Subcutaneous abdominal adipose tissue (tissue), 5 donors: ENCODE data around the gene TOMM7.
"Not testable (repeated sequence)": the region's sequence is repeated elsewhere in the genome, so short reads cannot be mapped to it uniquely, and the experiment has no call there.

Experiments
- H3K27ac ChIP-seq: one replicate; pipeline ENCODE4 v1.7.0; 2013; ENCODE audit warnings: low read depth, mild to moderate bottlenecking, inconsistent platforms, low read length, moderate library complexity
- H3K27me3 ChIP-seq, 5 donors: one replicate each; pipeline ENCODE4 v1.7.0; 2013; ENCODE audit warnings: low read length in 5 of 5, inconsistent platforms in 1 of 5; ENCODE audit not compliant: control insufficient read depth in 5 of 5, insufficient read depth in 4 of 5
- H3K36me3 ChIP-seq, 5 donors: one replicate each; pipeline ENCODE4 v1.7.0; 2013; ENCODE audit warnings: low read length in 5 of 5; ENCODE audit not compliant: control insufficient read depth in 5 of 5, insufficient read depth in 5 of 5
- H3K4me1 ChIP-seq, 5 donors: one replicate each; pipeline ENCODE4 v1.7.0; 2013; ENCODE audit warnings: low read length in 5 of 5, mild to moderate bottlenecking in 3 of 5, moderate library complexity in 1 of 5; ENCODE audit not compliant: control insufficient read depth in 5 of 5, insufficient read depth in 5 of 5
- H3K4me3 ChIP-seq, 5 donors: one replicate each; pipeline ENCODE4 v1.7.0; 2013; ENCODE audit warnings: low read length in 5 of 5, low read depth in 1 of 5
- H3K9ac ChIP-seq, 5 donors: one replicate each; pipeline ENCODE4 v1.7.0; 2013; ENCODE audit warnings: low read length in 5 of 5, mild to moderate bottlenecking in 4 of 5, moderate library complexity in 3 of 5
- H3K9me3 ChIP-seq, 5 donors: one replicate each; pipeline ENCODE4 v1.7.0; 2013; ENCODE audit warnings: low read length in 5 of 5; ENCODE audit not compliant: control insufficient read depth in 5 of 5
- donor health status: healthy.
- donor health status: healthy.
- donor health status: healthy.
- donor health status: healthy.
- donor health status: healthy.

Gene TOMM7

DNA sequence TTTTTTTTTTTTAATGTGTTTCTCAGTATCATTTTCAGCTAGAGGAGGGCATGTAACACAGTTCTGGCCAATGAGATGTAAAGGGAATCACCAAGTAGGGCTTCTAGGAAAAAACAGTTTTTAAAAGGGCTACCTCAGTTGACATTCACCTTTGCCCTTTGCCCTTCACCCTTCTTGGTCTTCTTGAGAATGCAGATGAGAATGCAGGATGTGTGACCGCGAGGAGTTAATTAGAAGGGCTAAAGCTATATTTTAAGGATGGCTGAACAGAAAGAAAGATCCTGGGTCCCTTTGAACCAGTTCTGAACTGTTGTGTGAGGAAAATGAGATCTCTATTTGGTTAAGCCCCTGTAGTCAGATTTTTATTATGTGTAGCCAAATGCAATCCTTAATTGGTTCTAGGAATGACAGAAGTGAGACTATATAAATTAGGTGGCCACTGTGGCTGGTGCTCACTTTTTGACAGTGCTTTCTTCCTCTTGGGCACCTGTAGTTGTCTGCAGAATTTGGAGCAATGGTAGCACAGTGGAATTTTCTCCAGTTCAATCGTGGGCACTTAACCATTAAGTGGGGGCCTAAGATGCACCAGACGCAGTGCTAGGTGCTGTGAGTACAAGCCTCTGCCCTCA, 21.1 kb upstream of the TOMM7 start:
- H3K9me3 ChIP-seq = peaks cover 0 to 4% (median 0%) of the 10 kb centered on the region in 5 donors
- H3K4me3 ChIP-seq = no peak overlapping the region
- H3K4me1 ChIP-seq = peaks cover 0 to 11% (median 6%) of the 10 kb centered on the region in 5 donors
- no peaks in the 10 kb centered on the region for H3K27me3 ChIP-seq
- no peak overlapping the region for H3K27ac ChIP-seq
- no peaks in the 10 kb centered on the region for H3K36me3 ChIP-seq
- no peak overlapping the region for H3K9ac ChIP-seq

- no peak overlapping the region for H3K4me3 ChIP-seq
- no peak overlapping the region for H3K9ac ChIP-seq
- no peak overlapping the region for H3K27ac ChIP-seq
- no peaks in the 10 kb centered on the region for H3K36me3 ChIP-seq
- no peaks in the 10 kb centered on the region for H3K27me3 ChIP-seq
- peaks cover 0 to 11% (median 6%) of the 10 kb centered on the region in 5 donors for H3K4me1 ChIP-seq
- H3K9me3 ChIP-seq = peaks cover 0 to 4% (median 0%) of the 10 kb centered on the region in 5 donors
These were observed 20.3 kb upstream of the TOMM7 start for GRCh38 chr7:22842973-22843372.

GRCh38 chr7:22842383-22842941, 19.8 kb upstream of the TOMM7 start:
- Histone ChIP-seq H3K36me3 (no peaks in the 10 kb centered on the region), H3K27me3 (no peaks in the 10 kb centered on the region), H3K4me1 (peaks cover 0 to 11% (median 6%) of the 10 kb centered on the region in 5 donors), H3K27ac (no peak overlapping the region), H3K4me3 (no peak overlapping the region), H3K9me3 (peaks cover 0 to 4% (median 0%) of the 10 kb centered on the region in 5 donors), H3K9ac (peak overlapping the region in 1 of 5 donors; percentile 2)

- H3K27ac ChIP-seq = no peak overlapping the region
- no peaks in the 10 kb centered on the region for H3K27me3 ChIP-seq
- no peaks in the 10 kb centered on the region for H3K36me3 ChIP-seq
- no peak overlapping the region for H3K4me3 ChIP-seq
- H3K4me1 ChIP-seq = peaks cover 0 to 11% (median 6%) of the 10 kb centered on the region in 5 donors
- no peak overlapping the region for H3K9ac ChIP-seq
- H3K9me3 ChIP-seq = peaks cover 0 to 4% (median 0%) of the 10 kb centered on the region in 5 donors
These were observed 19.3 kb upstream of the TOMM7 start for GRCh38 chr7:22841954-22842353.

DNA sequence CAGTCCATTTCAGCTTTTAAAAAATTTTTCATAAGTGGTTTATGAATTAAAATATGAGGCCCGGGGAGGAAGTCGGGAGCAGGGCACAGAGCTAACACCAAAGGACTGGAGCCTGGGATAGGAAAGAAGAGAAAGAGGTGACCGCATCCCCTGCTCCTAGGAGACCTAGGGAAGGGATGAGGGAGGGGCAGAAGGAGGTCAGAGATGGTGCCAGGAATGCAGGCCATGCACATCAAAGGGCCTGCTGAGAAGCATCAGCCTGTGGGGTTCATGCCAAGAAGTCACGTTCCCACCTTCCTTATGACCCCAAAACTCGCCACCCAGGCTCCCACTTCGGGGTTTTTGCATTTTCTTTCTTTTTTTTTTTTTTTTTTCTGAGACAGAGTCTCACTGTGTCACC, 14.7 kb upstream of the TOMM7 start:
- Histone ChIP-seq H3K27ac (no peak overlapping the region), H3K9ac (no peak overlapping the region), H3K4me3 (no peak overlapping the region), H3K4me1 (peaks cover 0 to 15% (median 7%) of the 10 kb centered on the region in 5 donors), H3K27me3 (no peaks in the 10 kb centered on the region), H3K36me3 (no peaks in the 10 kb centered on the region), H3K9me3 (no peaks in the 10 kb centered on the region)

DNA sequence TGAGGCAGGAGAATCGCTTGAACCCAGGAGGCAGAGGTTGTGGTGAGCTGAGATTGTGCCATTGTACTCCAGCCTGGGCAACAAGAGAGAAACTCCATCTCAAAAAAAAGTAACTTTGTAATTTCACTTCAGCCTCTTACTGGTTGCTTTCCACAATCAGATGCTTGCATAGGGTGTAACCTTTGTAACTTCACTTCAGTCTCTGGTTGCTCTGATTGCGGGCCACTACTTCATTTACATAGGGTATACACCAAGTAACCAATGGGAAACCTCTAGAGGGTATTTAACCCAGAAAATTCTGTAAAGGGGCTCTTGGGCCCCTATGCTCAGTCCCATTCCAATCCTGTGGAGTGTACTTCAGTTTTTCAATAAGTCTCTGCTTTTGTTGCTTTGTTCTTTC, 13.9 kb upstream of the TOMM7 start:
- H3K9ac ChIP-seq, H3K4me1 ChIP-seq, H3K4me3 ChIP-seq, H3K9me3 ChIP-seq, H3K27ac ChIP-seq, H3K27me3 ChIP-seq, H3K36me3 ChIP-seq: not testable (repeated sequence)

- Histone ChIP-seq H3K27me3 (no peaks in the 10 kb centered on the region), H3K9ac (no peak overlapping the region), H3K36me3 (no peaks in the 10 kb centered on the region), H3K4me1 (peaks cover 0 to 10% (median 3%) of the 10 kb centered on the region in 5 donors), H3K4me3 (no peak overlapping the region), H3K9me3 (no peaks in the 10 kb centered on the region), H3K27ac (peak overlapping the region; percentile 43)
These were observed 11.3 kb upstream of the TOMM7 start for GRCh38 chr7:22833957-22834356.

- Histone ChIP-seq H3K9me3 (no peaks in the 10 kb centered on the region), H3K4me3 (no peak overlapping the region), H3K27ac (peak overlapping the region; percentile 43), H3K36me3 (no peaks in the 10 kb centered on the region), H3K27me3 (no peaks in the 10 kb centered on the region), H3K9ac (no peak overlapping the region), H3K4me1 (peaks cover 0 to 10% (median 3%) of the 10 kb centered on the region in 5 donors)
These were observed 10.6 kb upstream of the TOMM7 start for GRCh38 chr7:22833113-22833855.

GRCh38 chr7:22832401-22832800, 9.8 kb upstream of the TOMM7 start:
- Histone ChIP-seq H3K27ac (no peak overlapping the region), H3K27me3 (no peaks in the 10 kb centered on the region), H3K9ac (no peak overlapping the region), H3K9me3 (no peaks in the 10 kb centered on the region), H3K4me3 (no peak overlapping the region), H3K36me3 (no peaks in the 10 kb centered on the region), H3K4me1 (peaks cover 0 to 10% (median 3%) of the 10 kb centered on the region in 5 donors)

- Histone ChIP-seq H3K9me3 (no peaks in the 10 kb centered on the region), H3K4me3 (no peak overlapping the region), H3K4me1 (peaks cover 0 to 10% (median 3%) of the 10 kb centered on the region in 5 donors), H3K9ac (no peak overlapping the region), H3K27ac (no peak overlapping the region), H3K27me3 (no peaks in the 10 kb centered on the region), H3K36me3 (no peaks in the 10 kb centered on the region)
These were observed 9.1 kb upstream of the TOMM7 start for GRCh38 chr7:22831602-22832305.
